ENCODE data around the gene NTM. TPM values are rescaled to one million over a fixed set of nuclear protein-coding genes. Genes with fewer than 3 reads are reported as not detected.

The NTM gene
- total and polyA plus RNA-seq, 9 donors, result 0.16 to 8.5 (median 0.55) TPM; not detected in 3

- 49 to 66% (median 63%) methylated on average over 12 of the region's 12 CpGs for WGBS, 3 donors
- Histone ChIP-seq H3K9me3 (no peaks in the 10 kb centered on the region), H3K4me1 (ENCODE audit: insufficient read depth) (no peaks in the 10 kb centered on the region), H3K36me3 (no peaks in the 10 kb centered on the region), H3K27ac (no peak overlapping the region), H3K4me3 (no peak overlapping the region), H3K27me3 (no peaks in the 10 kb centered on the region)
- TF ChIP-seq CTCF (IDR thresholded peaks at IDR 0.05) (no peak), EP300 (IDR thresholded peaks at IDR 0.05) (no peak), POLR2A (IDR thresholded peaks at IDR 0.05) (no peak)
- intact Hi-C loops (cut with DNase I), result no loop called here
- no peak for DNase-seq
Measured at GRCh38 chr11:131917634-131918384, 547.4 kb downstream of the NTM start.

- Histone ChIP-seq H3K36me3 (no peaks in the 10 kb centered on the region), H3K27me3 (no peaks in the 10 kb centered on the region), H3K4me3 (no peak overlapping the region), H3K4me1 (ENCODE audit: insufficient read depth) (no peaks in the 10 kb centered on the region), H3K9me3 (no peaks in the 10 kb centered on the region), H3K27ac (no peak overlapping the region)
- no peak for DNase-seq
- TF ChIP-seq POLR2A (IDR thresholded peaks at IDR 0.05) (no peak), CTCF (IDR thresholded peaks at IDR 0.05) (no peak), EP300 (IDR thresholded peaks at IDR 0.05) (no peak)
- 78 to 86% (median 79%) methylated on average over 4 of the region's 4 CpGs for WGBS, 3 donors
- intact Hi-C loops (cut with DNase I), result no loop called here
Measured at GRCh38 chr11:131918663-131919062, 548.2 kb downstream of the NTM start.

GRCh38 chr11:131922220-131922619, 551.8 kb downstream of the NTM start:
- Histone ChIP-seq H3K4me3 (no peak overlapping the region), H3K27ac (no peak overlapping the region), H3K36me3 (no peaks in the 10 kb centered on the region), H3K27me3 (no peaks in the 10 kb centered on the region), H3K4me1 (ENCODE audit: insufficient read depth) (no peaks in the 10 kb centered on the region), H3K9me3 (no peaks in the 10 kb centered on the region)
- WGBS, 3 donors, result 86 to 89% (median 87%) methylated on average over 6 of the region's 6 CpGs
- intact Hi-C loops (cut with DNase I), result no loop called here
- no peak for TF ChIP-seq POLR2A (IDR thresholded peaks at IDR 0.05)
- no peak for TF ChIP-seq CTCF (IDR thresholded peaks at IDR 0.05)
- TF ChIP-seq EP300 (IDR thresholded peaks at IDR 0.05), result no peak
- no peak for DNase-seq

- H3K4me1 ChIP-seq (ENCODE audit: insufficient read depth), result no peaks in the 10 kb centered on the region
- DNase-seq, result no peak
- TF ChIP-seq CTCF (IDR thresholded peaks at IDR 0.05), result no peak
- TF ChIP-seq EP300 (IDR thresholded peaks at IDR 0.05), result no peak
- TF ChIP-seq POLR2A (IDR thresholded peaks at IDR 0.05), result no peak
- no peak overlapping the region for H3K4me3 ChIP-seq
- H3K27ac ChIP-seq, result no peak overlapping the region
- no peaks in the 10 kb centered on the region for H3K36me3 ChIP-seq
- no peaks in the 10 kb centered on the region for H3K9me3 ChIP-seq
- 56 to 68% (median 63%) methylated on average over 3 of the region's 3 CpGs for WGBS, 3 donors
- intact Hi-C loops (cut with DNase I), result no loop called here
- H3K27me3 ChIP-seq, result no peaks in the 10 kb centered on the region
Measured at GRCh38 chr11:131923309-131923708, 552.9 kb downstream of the NTM start.
